ENCODE data around the gene DCTN3.

Gene DCTN3

GRCh38 chr9:34591248-34591916, 28.9 kb downstream of the DCTN3 start:
- TF ChIP-seq MAX (IDR thresholded peaks at IDR 0.05) (peak; percentile 19; the same call in 1 of the 2 replicates), NFIC (IDR thresholded peaks at IDR 0.05) (no peak), TEAD4 (IDR thresholded peaks at IDR 0.05) (no peak), ZBTB7A (IDR thresholded peaks at IDR 0.05; ENCODE audit: low read depth) (0 out of 2 replicates have a peak, but pooled peaks have one; percentile 50), RAD21 (IDR thresholded peaks at IDR 0.05; ENCODE audit: low read depth) (peak; percentile 91), YY1 (IDR thresholded peaks at IDR 0.05; ENCODE audit: low read depth) (0 out of 2 replicates have a peak, but pooled peaks have one; percentile 6)

- TF ChIP-seq ZBTB7A (IDR thresholded peaks at IDR 0.05; ENCODE audit: low read depth): no peak
Measured at GRCh38 chr9:34590381-34591247, 29.7 kb downstream of the DCTN3 start.

- TF ChIP-seq USF1 (IDR thresholded peaks at IDR 0.05) (peak; percentile 84), REST (IDR thresholded peaks at IDR 0.05; ENCODE audit: low read depth) (no peak)
Measured at GRCh38 chr9:34589636-34590380, 30.5 kb downstream of the DCTN3 start, which contains the start of gene CNTFR. TSS of gene CNTFR (minus strand) at chr9:34589724. CDS start at chr9:34568981, 20,743 bp downstream.

GRCh38 chr9:34588671-34589635, 31.3 kb downstream of the DCTN3 start:
- TF ChIP-seq FOXM1 (IDR thresholded peaks at IDR 0.05; ENCODE audit: borderline replicate concordance, low read depth) (no peak), MAX (IDR thresholded peaks at IDR 0.05) (no peak), CREB1 (IDR thresholded peaks at IDR 0.05; ENCODE audit: low read depth) (no peak), NFIC (IDR thresholded peaks at IDR 0.05) (no peak), EP300 (IDR thresholded peaks at IDR 0.05; ENCODE audit: borderline replicate concordance) (no peak), EGR1 (IDR thresholded peaks at IDR 0.05) (no peak), YY1 (IDR thresholded peaks at IDR 0.05; ENCODE audit: low read depth) (no peak), USF1 (IDR thresholded peaks at IDR 0.05) (no peak), ZBTB7A (IDR thresholded peaks at IDR 0.05; ENCODE audit: low read depth) (no peak), TCF12 (IDR thresholded peaks at IDR 0.05; ENCODE audit: low read depth) (no peak), CEBPB (IDR thresholded peaks at IDR 0.05) (no peak), RAD21 (IDR thresholded peaks at IDR 0.05; ENCODE audit: low read depth) (no peak), REST (IDR thresholded peaks at IDR 0.05; ENCODE audit: low read depth) (no peak), TAF1 (IDR thresholded peaks at IDR 0.05; ENCODE audit: low read depth) (no peak), TEAD4 (IDR thresholded peaks at IDR 0.05) (no peak)

GRCh38 chr9:34587271-34587670, 33.0 kb downstream of the DCTN3 start:
- TF ChIP-seq EP300 (IDR thresholded peaks at IDR 0.05; ENCODE audit: borderline replicate concordance): no peak
- no peak for TF ChIP-seq ZBTB7A (IDR thresholded peaks at IDR 0.05; ENCODE audit: low read depth)
- no peak for TF ChIP-seq REST (IDR thresholded peaks at IDR 0.05; ENCODE audit: low read depth)
- TF ChIP-seq TCF12 (IDR thresholded peaks at IDR 0.05; ENCODE audit: low read depth): no peak
- TF ChIP-seq YY1 (IDR thresholded peaks at IDR 0.05; ENCODE audit: low read depth): no peak
- TF ChIP-seq CEBPB (IDR thresholded peaks at IDR 0.05): no peak
- TF ChIP-seq FOXM1 (IDR thresholded peaks at IDR 0.05; ENCODE audit: borderline replicate concordance, low read depth): no peak
- TF ChIP-seq CREB1 (IDR thresholded peaks at IDR 0.05; ENCODE audit: low read depth): no peak
- TF ChIP-seq TAF1 (IDR thresholded peaks at IDR 0.05; ENCODE audit: low read depth): no peak
- TF ChIP-seq RAD21 (IDR thresholded peaks at IDR 0.05; ENCODE audit: low read depth): no peak
- TF ChIP-seq USF1 (IDR thresholded peaks at IDR 0.05): no peak
- no peak for TF ChIP-seq NFIC (IDR thresholded peaks at IDR 0.05)

Measured in Ishikawa (cell line).